SU-DHL-6 (cell line): ENCODE results near the gene DBN1.

Experiments used
- H2AFZ ChIP-seq: fragments of 200-600 bp; sonication (generic); 2 replicates; pipeline ENCODE4 v1.6.1; 2014; ENCODE audit warnings: low read depth, mild to moderate bottlenecking, moderate library complexity, mixed read lengths, antibody characterized with exemption, low read length; ENCODE audit not compliant: severe bottlenecking
- H3F3A ChIP-seq: fragments of 200-600 bp; shearing (Covaris generic); 2 replicates; pipeline ENCODE4 v1.6.0; 2016; ENCODE audit warnings: antibody characterized with exemption, mild to moderate bottlenecking; ENCODE audit not compliant: insufficient read depth
- H3K27ac ChIP-seq: fragments of 200-600 bp; sonication (generic); 2 replicates; pipeline ENCODE4 v1.5.1; 2016; ENCODE audit warnings: low read depth, mild to moderate bottlenecking, low read length, moderate library complexity, mixed read lengths
- H3K27me3 ChIP-seq: fragments of 200-600 bp; sonication (generic), shearing (Covaris generic); 2 replicates; pipeline ENCODE4 v1.6.0; 2014; ENCODE audit warnings: mild to moderate bottlenecking, low read length
- H3K36me3 ChIP-seq: fragments of 200-600 bp; sonication (generic); 2 replicates; pipeline ENCODE4 v1.6.1; 2014; ENCODE audit warnings: mild to moderate bottlenecking, low read length, mixed read lengths
- H3K4me2 ChIP-seq: fragments of 300-600, 200-600 bp; shearing (Covaris generic), sonication (generic); 2 replicates; pipeline ENCODE4 v1.6.0; 2014; ENCODE audit warnings: low read length, low read depth, mild to moderate bottlenecking; ENCODE audit not compliant: poor library complexity, severe bottlenecking
- H3K4me3 ChIP-seq: fragments of 200-600 bp; sonication (generic); 2 replicates; pipeline ENCODE4 v1.5.1; 2014; ENCODE audit warnings: antibody characterized with exemption, low read length, mild to moderate bottlenecking, mixed read lengths; ENCODE audit not compliant: insufficient read depth, poor library complexity, severe bottlenecking
- H3K79me2 ChIP-seq: fragments of 200-600 bp; sonication (generic); 2 replicates; pipeline ENCODE4 v1.6.1; 2014; ENCODE audit warnings: mild to moderate bottlenecking, low read length, moderate library complexity; ENCODE audit not compliant: insufficient read depth
- H3K9ac ChIP-seq: fragments of 200-600 bp; sonication (generic); 2 replicates; pipeline ENCODE4 v1.7.0; 2014; ENCODE audit warnings: mild to moderate bottlenecking, low read length
- H3K9me2 ChIP-seq: fragments of 200-600 bp; sonication (generic); replicated peaks from 2 replicates; pipeline ENCODE4 v1.6.1; 2014; ENCODE audit warnings: low read length; ENCODE audit not compliant: insufficient read depth
- H3K9me3 ChIP-seq: fragments of 200-600 bp; sonication (generic); 2 replicates; pipeline ENCODE4 v1.6.1; 2014; ENCODE audit warnings: low read length, mixed read lengths; ENCODE audit not compliant: insufficient read depth
- H4K20me1 ChIP-seq: fragments of 200-600 bp; sonication (generic); 2 replicates; pipeline ENCODE4 v1.6.1; 2014; ENCODE audit warnings: low read depth, mild to moderate bottlenecking, antibody characterized with exemption, low read length, moderate library complexity, mixed read lengths
- CTCF ChIP-seq: fragments of 200-600 bp; sonication (generic); IDR thresholded peaks from one replicate; pipeline ENCODE4 v1.5.1; 2017; ENCODE audit warnings: antibody characterized with exemption, mild to moderate bottlenecking, low read length, moderate library complexity; ENCODE audit not compliant: insufficient read depth, poor library complexity, severe bottlenecking
- EZH2phosphoT487 ChIP-seq: fragments of 200-600 bp; sonication (generic), shearing (Covaris generic); conservative IDR thresholded peaks from 2 replicates; pipeline ENCODE4 v1.6.1; 2018; ENCODE audit warnings: mild to moderate bottlenecking, antibody characterized with exemption, low read length, moderate library complexity, mixed read lengths

The DBN1 gene

GRCh38 chr5:177465044-177465443 lies 8.4 kb downstream of the DBN1 start:
- Histone ChIP-seq H2AFZ (no peak overlapping the region), H4K20me1 (no peaks in the 10 kb centered on the region), H3K9ac (no peak overlapping the region), H3K4me3 (no peak overlapping the region), H3K27ac (no peak overlapping the region), H3K27me3 (no peaks in the 10 kb centered on the region), H3K79me2 (no peaks in the 10 kb centered on the region; the same call in 1 of the 2 replicates), H3K36me3 (peaks cover 3% of the 10 kb centered on the region; the same call in 1 of the 2 replicates), H3F3A (no peaks in the 10 kb centered on the region), H3K9me3 (no peaks in the 10 kb centered on the region), H3K4me2 (no peak overlapping the region), H3K9me2 (no peaks in the 10 kb centered on the region)
- TF ChIP-seq EZH2phosphoT487 = no peak
- TF ChIP-seq CTCF = no peak

- H3K9me3 ChIP-seq = no peaks in the 10 kb centered on the region
- no peak overlapping the region for H3K4me3 ChIP-seq
- H2AFZ ChIP-seq = no peak overlapping the region
- H3K36me3 ChIP-seq = peaks cover 3% of the 10 kb centered on the region; the same call in 1 of the 2 replicates
- H4K20me1 ChIP-seq = no peaks in the 10 kb centered on the region
- H3K27ac ChIP-seq = no peak overlapping the region
- no peaks in the 10 kb centered on the region for H3K9me2 ChIP-seq
- H3K79me2 ChIP-seq = no peaks in the 10 kb centered on the region
- no peak overlapping the region for H3K9ac ChIP-seq
- no peak for TF ChIP-seq CTCF
- TF ChIP-seq EZH2phosphoT487 = no peak
- no peak overlapping the region for H3K4me2 ChIP-seq
- H3K27me3 ChIP-seq = no peaks in the 10 kb centered on the region
- H3F3A ChIP-seq = peaks cover 1% of the 10 kb centered on the region
Measured at GRCh38 chr5:177462021-177462670, 11.3 kb downstream of the DBN1 start.

- no peaks in the 10 kb centered on the region for H3K9me2 ChIP-seq
- H3F3A ChIP-seq = peaks cover 13% of the 10 kb centered on the region
- H3K79me2 ChIP-seq = no peaks in the 10 kb centered on the region
- no peak overlapping the region for H3K4me2 ChIP-seq
- no peak overlapping the region for H3K27ac ChIP-seq
- no peaks in the 10 kb centered on the region for H3K36me3 ChIP-seq
- no peaks in the 10 kb centered on the region for H4K20me1 ChIP-seq
- H3K4me3 ChIP-seq = no peak overlapping the region
- TF ChIP-seq EZH2phosphoT487 (no peak), CTCF (no peak)
- no peak overlapping the region for H3K9ac ChIP-seq
- no peaks in the 10 kb centered on the region for H3K27me3 ChIP-seq
- H2AFZ ChIP-seq = no peak overlapping the region
- H3K9me3 ChIP-seq = no peaks in the 10 kb centered on the region
Measured at GRCh38 chr5:177459819-177460628, 13.4 kb downstream of the DBN1 start.
